Muscle layer of duodenum (tissue), 2 donors: ENCODE data around the gene TRIM56.
"Not testable (repeated sequence)": the region's sequence is repeated elsewhere in the genome, so short reads cannot be mapped to it uniquely, and the experiment has no call there.

Source experiments
- H3K27ac ChIP-seq: one replicate; pipeline ENCODE4 v1.7.0; 2013; ENCODE audit warnings: mild to moderate bottlenecking, low read length
- H3K27me3 ChIP-seq: one replicate; pipeline ENCODE4 v1.7.0; 2013; ENCODE audit warnings: low read depth, mild to moderate bottlenecking, control low read depth, low read length
- H3K36me3 ChIP-seq, 2 donors: one replicate each; pipeline ENCODE4 v1.7.0; 2013; ENCODE audit warnings: low read length in 2 of 2, control low read depth in 1 of 2, mild to moderate bottlenecking in 1 of 2; ENCODE audit not compliant: insufficient read depth in 2 of 2, control insufficient read depth in 1 of 2
- H3K4me1 ChIP-seq, 2 donors: one replicate each; pipeline ENCODE4 v1.7.0; 2013; ENCODE audit warnings: low read length in 2 of 2, mild to moderate bottlenecking in 2 of 2, control low read depth in 1 of 2, moderate library complexity in 1 of 2; ENCODE audit not compliant: insufficient read depth in 2 of 2, control insufficient read depth in 1 of 2
- H3K4me3 ChIP-seq, 2 donors: one replicate each; pipeline ENCODE4 v1.7.0; 2013; ENCODE audit warnings: low read length in 2 of 2, low read depth in 1 of 2, mild to moderate bottlenecking in 1 of 2
- H3K9me3 ChIP-seq, 2 donors: one replicate each; pipeline ENCODE4 v1.7.0; 2013; ENCODE audit warnings: low read length in 2 of 2, control low read depth in 1 of 2, mild to moderate bottlenecking in 1 of 2; ENCODE audit not compliant: control insufficient read depth in 1 of 2
- donor health status: healthy.

The TRIM56 gene

DNA sequence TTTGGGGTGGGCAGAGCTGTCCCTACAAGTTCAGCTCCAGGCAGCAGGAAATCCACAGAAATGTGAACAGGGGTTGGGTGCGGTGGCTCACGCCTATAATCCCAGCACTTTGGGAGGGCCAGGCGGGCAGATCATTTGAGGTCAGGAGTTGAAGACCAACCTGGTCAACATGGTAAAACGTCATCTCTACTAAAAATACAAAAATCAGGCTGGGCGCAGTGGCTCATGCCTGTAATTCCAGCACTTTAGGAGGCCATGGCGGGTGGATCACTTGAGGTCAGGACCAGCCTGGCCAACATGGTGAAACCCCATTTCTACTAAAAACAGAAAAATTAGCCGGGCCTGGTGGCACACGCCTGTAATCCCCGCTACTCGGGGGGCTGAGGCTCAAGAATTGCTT, 18.4 kb downstream of the TRIM56 start:
- not testable (repeated sequence) for H3K4me1 ChIP-seq, H3K9me3 ChIP-seq, H3K36me3 ChIP-seq, H3K4me3 ChIP-seq, H3K27me3 ChIP-seq, H3K27ac ChIP-seq

DNA sequence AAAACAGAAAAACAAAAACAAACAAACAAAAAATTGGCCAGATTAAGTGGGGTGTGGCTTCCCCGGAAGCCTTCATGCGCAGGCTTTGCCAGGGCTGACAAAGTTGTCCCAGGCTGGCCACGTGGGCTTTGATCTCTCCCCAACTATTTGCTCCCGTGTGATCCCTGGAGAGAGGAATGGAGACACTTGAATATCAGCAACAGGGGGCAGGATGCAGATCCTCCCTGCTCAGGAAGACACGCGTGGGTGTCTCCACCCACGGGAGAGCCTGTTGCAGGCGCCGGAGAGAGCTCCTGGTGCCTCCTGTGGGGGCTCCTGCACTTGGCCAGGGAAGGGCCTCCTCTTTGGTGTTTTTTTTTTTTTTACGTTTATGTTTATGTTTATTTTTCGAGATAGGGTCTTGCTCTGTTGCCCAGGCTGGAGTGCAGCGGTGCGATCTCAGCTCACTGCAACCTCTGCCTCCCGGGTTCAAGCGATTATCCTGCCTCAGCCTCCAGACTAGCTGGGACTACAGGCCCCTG, 19.0 kb downstream of the TRIM56 start:
- no peaks in the 10 kb centered on the region for H3K36me3 ChIP-seq
- no peaks in the 10 kb centered on the region for H3K27me3 ChIP-seq
- peaks cover 5% of the 10 kb centered on the region in 2 donors for H3K4me1 ChIP-seq
- H3K27ac ChIP-seq = no peak overlapping the region
- H3K4me3 ChIP-seq = no peak overlapping the region
- no peaks in the 10 kb centered on the region for H3K9me3 ChIP-seq

GRCh38 chr7:101104799-101105198, 19.5 kb downstream of the TRIM56 start:
- Histone ChIP-seq H3K36me3 (no peaks in the 10 kb centered on the region), H3K9me3 (no peaks in the 10 kb centered on the region), H3K27ac (no peak overlapping the region), H3K27me3 (no peaks in the 10 kb centered on the region), H3K4me1 (peaks cover 5% of the 10 kb centered on the region in 2 donors), H3K4me3 (no peak overlapping the region)

DNA sequence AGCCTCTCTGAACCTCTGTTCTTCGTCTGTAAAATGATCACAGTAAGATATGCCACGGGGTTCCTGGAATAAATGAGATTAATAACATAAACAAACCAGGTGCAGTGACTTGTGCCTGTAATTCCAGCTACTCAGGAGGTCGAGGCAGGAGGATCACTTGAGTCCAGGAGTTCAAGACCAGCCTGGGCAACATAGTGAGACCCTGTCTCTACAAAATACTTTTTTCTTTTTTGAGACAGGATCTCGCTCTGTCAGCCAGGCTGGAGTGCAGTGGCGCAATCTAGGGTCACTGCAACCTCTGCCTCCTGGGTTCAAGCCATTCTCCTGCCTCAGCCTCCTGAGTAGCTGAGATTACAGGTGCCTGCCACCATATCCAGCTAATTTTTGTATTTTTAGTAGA, 20.0 kb downstream of the TRIM56 start:
- not testable (repeated sequence) for H3K9me3 ChIP-seq, H3K27me3 ChIP-seq, H3K36me3 ChIP-seq, H3K4me3 ChIP-seq, H3K27ac ChIP-seq, H3K4me1 ChIP-seq

GRCh38 chr7:101106386-101106785, 21.1 kb downstream of the TRIM56 start:
- no peak overlapping the region for H3K27ac ChIP-seq
- no peaks in the 10 kb centered on the region for H3K36me3 ChIP-seq
- H3K27me3 ChIP-seq = no peaks in the 10 kb centered on the region
- H3K9me3 ChIP-seq = no peaks in the 10 kb centered on the region
- H3K4me1 ChIP-seq = no peaks in the 10 kb centered on the region
- no peak overlapping the region for H3K4me3 ChIP-seq

- Histone ChIP-seq H3K4me3 (no peak overlapping the region), H3K4me1 (no peaks in the 10 kb centered on the region), H3K27me3 (no peaks in the 10 kb centered on the region), H3K9me3 (no peaks in the 10 kb centered on the region), H3K36me3 (no peaks in the 10 kb centered on the region), H3K27ac (no peak overlapping the region)
These were observed 23.1 kb downstream of the TRIM56 start for GRCh38 chr7:101108330-101108857.

- Histone ChIP-seq H3K27me3 (no peaks in the 10 kb centered on the region), H3K9me3 (no peaks in the 10 kb centered on the region), H3K4me1 (no peaks in the 10 kb centered on the region), H3K27ac (no peak overlapping the region), H3K36me3 (no peaks in the 10 kb centered on the region), H3K4me3 (no peak overlapping the region)
These were observed 23.7 kb downstream of the TRIM56 start for GRCh38 chr7:101108961-101109360.

GRCh38 chr7:101109368-101109767, 24.1 kb downstream of the TRIM56 start:
- Histone ChIP-seq H3K4me3 (no peak overlapping the region), H3K27ac (no peak overlapping the region), H3K4me1 (no peaks in the 10 kb centered on the region)

GRCh38 chr7:101111261-101111660, 26.0 kb downstream of the TRIM56 start:
- H3K27ac ChIP-seq = no peak overlapping the region

More at GRCh38 chr7:101109368-101109767, 24.1 kb downstream of the TRIM56 start:
- no peaks in the 10 kb centered on the region for H3K27me3 ChIP-seq
- no peaks in the 10 kb centered on the region for H3K36me3 ChIP-seq
- H3K9me3 ChIP-seq = no peaks in the 10 kb centered on the region

DNA sequence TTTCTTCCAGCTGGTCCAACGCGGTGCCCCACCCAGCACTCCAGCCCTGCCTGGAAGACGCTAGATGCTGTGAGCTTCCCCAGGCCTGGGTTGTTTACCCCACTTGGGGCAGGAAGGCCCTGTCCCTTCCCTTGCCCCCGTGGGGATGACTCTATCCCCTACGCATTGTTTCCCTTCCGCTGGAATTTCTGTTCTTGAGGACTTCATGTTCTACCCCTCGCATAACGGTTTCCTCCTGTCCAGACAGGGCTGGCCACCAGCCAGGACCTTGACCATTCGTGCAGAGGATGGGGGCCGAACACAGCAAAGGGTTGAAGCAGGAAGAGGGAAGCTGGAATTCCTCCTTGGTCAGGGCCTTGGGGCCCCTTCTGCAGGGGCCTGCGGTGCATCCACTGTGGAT, 27.0 kb downstream of the TRIM56 start:
- Histone ChIP-seq H3K4me1 (no peaks in the 10 kb centered on the region), H3K36me3 (no peaks in the 10 kb centered on the region), H3K9me3 (no peaks in the 10 kb centered on the region), H3K27ac (no peak overlapping the region), H3K4me3 (no peak overlapping the region), H3K27me3 (no peaks in the 10 kb centered on the region)

More at GRCh38 chr7:101111261-101111660, 26.0 kb downstream of the TRIM56 start:
- Histone ChIP-seq H3K27me3 (no peaks in the 10 kb centered on the region), H3K4me3 (no peak overlapping the region), H3K4me1 (no peaks in the 10 kb centered on the region), H3K9me3 (no peaks in the 10 kb centered on the region), H3K36me3 (no peaks in the 10 kb centered on the region)

GRCh38 chr7:101113140-101113539, 27.9 kb downstream of the TRIM56 start:
- H3K36me3 ChIP-seq, H3K4me3 ChIP-seq, H3K27ac ChIP-seq, H3K9me3 ChIP-seq, H3K4me1 ChIP-seq, H3K27me3 ChIP-seq: not testable (repeated sequence)

DNA sequence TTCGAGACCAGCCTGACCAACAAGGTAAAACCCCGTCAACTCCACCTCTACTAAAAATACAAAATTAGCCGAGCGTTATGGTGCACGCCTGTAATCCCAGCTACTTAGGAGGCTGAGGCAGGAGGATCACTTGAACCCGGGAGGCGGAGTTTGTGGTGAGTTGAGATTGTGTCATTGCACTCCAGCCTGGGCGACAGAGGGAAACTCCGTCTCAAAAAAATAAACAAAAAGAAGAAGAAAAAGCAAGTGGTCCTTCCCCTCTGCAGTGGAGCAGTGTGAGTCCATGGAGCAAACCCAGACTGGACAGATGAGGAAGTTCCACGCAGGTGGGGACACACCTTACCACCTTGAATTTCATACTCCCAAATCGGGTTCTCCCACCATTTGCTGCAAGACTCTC, 28.6 kb downstream of the TRIM56 start:
- Histone ChIP-seq H3K4me3 (no peak overlapping the region), H3K27ac (no peak overlapping the region), H3K4me1 (no peaks in the 10 kb centered on the region), H3K36me3 (no peaks in the 10 kb centered on the region), H3K27me3 (no peaks in the 10 kb centered on the region), H3K9me3 (no peaks in the 10 kb centered on the region)
